Measurements from ENCODE around the gene PADI2.

PADI2 gene

GRCh38 chr1:17053685-17054410 is 65.4 kb downstream of the PADI2 start, which contains the start of gene SDHB:
Gene SDHB (minus strand): TSS chr1:17054032. CDS start chr1:17054019, 13 bp downstream.
- DNase-seq (ENCODE audit: low read depth), result peak; percentile 99

GRCh38 chr1:17053086-17053684 is 66.1 kb downstream of the PADI2 start:
- DNase-seq (ENCODE audit: low read depth), result no peak

- DNase-seq (ENCODE audit: low read depth), result no peak
Observed at GRCh38 chr1:17052641-17053040, 66.6 kb downstream of the PADI2 start.

- DNase-seq (ENCODE audit: low read depth), result no peak
Observed at GRCh38 chr1:17052038-17052437, 67.2 kb downstream of the PADI2 start.

- no peak for DNase-seq (ENCODE audit: low read depth)
Observed at GRCh38 chr1:17047924-17048323, 71.3 kb downstream of the PADI2 start.

- no peak for DNase-seq (ENCODE audit: low read depth)
Observed at GRCh38 chr1:17046334-17046657, 73.0 kb downstream of the PADI2 start.

- DNase-seq (ENCODE audit: low read depth), result no peak
Observed at GRCh38 chr1:17045634-17046333, 73.5 kb downstream of the PADI2 start.

GRCh38 chr1:17045150-17045549 is 74.1 kb downstream of the PADI2 start:
- DNase-seq (ENCODE audit: low read depth), result no peak

- DNase-seq (ENCODE audit: low read depth), result no peak
Observed at GRCh38 chr1:17043676-17044075, 75.6 kb downstream of the PADI2 start.

- DNase-seq (ENCODE audit: low read depth), result no peak
Observed at GRCh38 chr1:17040135-17040534, 79.1 kb downstream of the PADI2 start.

- no peak for DNase-seq (ENCODE audit: low read depth)
Observed at GRCh38 chr1:17039522-17039921, 79.7 kb downstream of the PADI2 start.

- DNase-seq (ENCODE audit: low read depth), result no peak
Observed at GRCh38 chr1:17033481-17033880, 85.8 kb downstream of the PADI2 start.

GRCh38 chr1:17032741-17033140 is 86.5 kb downstream of the PADI2 start:
- DNase-seq (ENCODE audit: low read depth), result no peak

GRCh38 chr1:17031436-17031835 is 87.8 kb downstream of the PADI2 start:
- DNase-seq (ENCODE audit: low read depth), result no peak

- no peak for DNase-seq (ENCODE audit: low read depth)
Observed at GRCh38 chr1:17030206-17030605, 89.0 kb downstream of the PADI2 start.

- DNase-seq (ENCODE audit: low read depth), result no peak
Observed at GRCh38 chr1:17028662-17029188, 90.5 kb downstream of the PADI2 start.

GRCh38 chr1:17027900-17028299 is 91.4 kb downstream of the PADI2 start:
- no peak for DNase-seq (ENCODE audit: low read depth)

GRCh38 chr1:17027403-17027802 is 91.8 kb downstream of the PADI2 start:
- no peak for DNase-seq (ENCODE audit: low read depth)

- DNase-seq (ENCODE audit: low read depth), result no peak
Observed at GRCh38 chr1:17024721-17025120, 94.5 kb downstream of the PADI2 start.

GRCh38 chr1:17023573-17023972 is 95.7 kb downstream of the PADI2 start:
- no peak for DNase-seq (ENCODE audit: low read depth)

GRCh38 chr1:17023102-17023501 is 96.1 kb downstream of the PADI2 start:
- DNase-seq (ENCODE audit: low read depth), result no peak

GRCh38 chr1:17021896-17022295 is 97.4 kb downstream of the PADI2 start:
- no peak for DNase-seq (ENCODE audit: low read depth)

- DNase-seq (ENCODE audit: low read depth), result no peak
Observed at GRCh38 chr1:17020502-17020901, 98.7 kb downstream of the PADI2 start.
